HepG2 (cell line): ENCODE measurements around the gene PPM1E.

Experiments used
- CCAR2 ChIP-seq: fragments of 200-400 bp; formaldehyde crosslinking; optimal IDR thresholded peaks from 2 replicates; pipeline ENCODE3; 2018; ENCODE audit warnings: low read depth, mild to moderate bottlenecking, low read length, moderate library complexity
- CTCF ChIP-seq: sonication (generic); formaldehyde crosslinking; IDR thresholded peaks from 2 replicates; pipeline ENCODE4 v1.5.0; 2020; ENCODE audit warnings: mild to moderate bottlenecking, missing genetic modification reagents, moderate library complexity
- HMGA1 ChIP-seq: sonication (generic); formaldehyde crosslinking; conservative IDR thresholded peaks from 2 replicates; pipeline ENCODE4 v1.4.0; 2020; ENCODE audit warnings: missing genetic modification reagents
- MAFK ChIP-seq, 2 experiments: IDR thresholded peaks in 1 of 2; conservative IDR thresholded peaks in 1 of 2; 2 replicates each; pipeline ENCODE4 v1.6.1; 2011; ENCODE audit warnings: improper control_type of control experiment in 2 of 2, low read length in 2 of 2
- MED1 ChIP-seq: sonication (generic); formaldehyde crosslinking; IDR thresholded peaks from 2 replicates; pipeline ENCODE4 v1.4.0; 2020; ENCODE audit warnings: missing genetic modification reagents
- NR1H2 ChIP-seq: sonication (generic); formaldehyde crosslinking; IDR thresholded peaks from 2 replicates; pipeline ENCODE4 v1.8.1; 2022; ENCODE audit warnings: low read depth, missing genetic modification reagents, borderline replicate concordance
- RAD21 ChIP-seq: fragments of 450-650 bp; formaldehyde crosslinking; IDR thresholded peaks from 2 replicates; pipeline ENCODE4 v1.5.0; 2020; ENCODE audit warnings: mild to moderate bottlenecking
- SPEN ChIP-seq: sonication (generic); formaldehyde crosslinking; IDR thresholded peaks from 2 replicates; pipeline ENCODE4 v1.5.1; 2020; ENCODE audit warnings: low read depth, mild to moderate bottlenecking, missing genetic modification reagents
- TF ChIP-seq, protein P1 (sequence below): sonication (generic); formaldehyde crosslinking; IDR thresholded peaks from 2 replicates; pipeline ENCODE4 v1.4.0; 2020; ENCODE audit warnings: low read depth, mild to moderate bottlenecking, missing genetic modification reagents

DNA sequence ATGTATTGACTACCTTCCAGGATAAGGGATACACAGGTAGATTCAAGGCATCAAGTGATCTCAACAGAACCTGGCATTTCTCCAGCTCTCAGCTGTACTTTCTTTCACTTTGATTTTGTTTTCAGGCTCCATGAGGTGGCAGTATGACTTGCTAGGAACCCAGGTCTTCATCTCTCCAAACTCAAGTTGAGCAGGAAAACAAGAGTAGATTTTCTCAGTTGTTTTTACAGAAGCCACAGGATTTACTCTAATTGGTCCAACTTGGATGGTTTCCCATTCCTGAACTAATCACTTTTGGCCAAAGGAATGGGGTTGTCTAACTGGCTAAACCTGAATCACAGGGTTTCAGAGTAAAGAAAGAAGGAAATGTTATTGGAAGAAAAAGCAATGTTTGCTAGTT lies 204.4 kb downstream of the PPM1E start:
- TF ChIP-seq CTCF (CRISPR knock-in tag): peak; percentile 48
- TF ChIP-seq RAD21 (CRISPR knock-in tag): no peak
- no peak for TF ChIP-seq HMGA1
- TF ChIP-seq NR1H2 (CRISPR knock-in tag): no peak
- TF ChIP-seq, protein P1, sequence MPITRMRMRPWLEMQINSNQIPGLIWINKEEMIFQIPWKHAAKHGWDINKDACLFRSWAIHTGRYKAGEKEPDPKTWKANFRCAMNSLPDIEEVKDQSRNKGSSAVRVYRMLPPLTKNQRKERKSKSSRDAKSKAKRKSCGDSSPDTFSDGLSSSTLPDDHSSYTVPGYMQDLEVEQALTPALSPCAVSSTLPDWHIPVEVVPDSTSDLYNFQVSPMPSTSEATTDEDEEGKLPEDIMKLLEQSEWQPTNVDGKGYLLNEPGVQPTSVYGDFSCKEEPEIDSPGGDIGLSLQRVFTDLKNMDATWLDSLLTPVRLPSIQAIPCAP (CRISPR knock-in tag): no peak
- no peak for TF ChIP-seq MAFK (conservative IDR thresholded peaks at IDR 0.05 in 1 of 2, IDR thresholded peaks at IDR 0.05 in 1 of 2; ENCODE audit: low read length in 2 of 2)
- TF ChIP-seq SPEN: no peak
- TF ChIP-seq MED1 (CRISPR knock-in tag): no peak
- no peak for TF ChIP-seq CCAR2
